ENCODE measurements around the gene SLC9A1. TPM values are rescaled to one million over a fixed set of nuclear protein-coding genes. Genes with fewer than 3 reads are reported as not detected.

The SLC9A1 gene
- total and polyA plus RNA-seq, 2 experiments from 2014 or later = 8.5 to 23.7 TPM

DNA sequence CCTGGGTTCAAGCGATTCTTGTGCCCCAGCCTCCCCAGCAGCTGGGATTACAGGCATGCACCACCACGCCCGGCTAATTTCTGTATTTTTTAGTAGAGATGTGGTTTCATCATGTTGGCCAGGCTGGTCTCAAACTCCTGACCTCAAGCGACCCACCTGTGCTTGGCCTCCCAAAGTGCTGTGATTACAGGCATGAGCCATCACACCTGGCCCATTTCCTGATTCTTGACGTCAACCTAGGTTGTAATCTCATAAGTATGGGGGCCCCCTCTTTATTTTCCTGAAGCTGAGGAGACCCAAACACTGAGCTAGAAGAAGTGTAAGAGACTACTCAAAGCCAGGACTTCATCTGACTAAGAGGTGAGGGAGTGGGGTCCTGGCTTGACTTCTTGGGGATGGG is 21.8 kb downstream of the SLC9A1 start:
- no peaks in the 10 kb centered on the region for H3K36me3 ChIP-seq (ENCODE audit: low read depth)
- peaks cover 13% of the 10 kb centered on the region for H3K4me1 ChIP-seq (ENCODE audit: insufficient read depth)
- in situ Hi-C loops (cut with MboI) = no loop called here
- H3K9me3 ChIP-seq (ENCODE audit: low read depth) = no peaks in the 10 kb centered on the region
- H2AFZ ChIP-seq = no peak overlapping the region
- H3K27me3 ChIP-seq (replicated peaks; ENCODE audit: insufficient read depth) = no peaks in the 10 kb centered on the region
- 72 to 89% methylated on average over 5 of the region's 5 CpGs for WGBS, 2 experiments (ENCODE audit: low coverage in 1 of 2, low lambda C conversion rate in 2 of 2, missing lambda C conversion rate in 2 of 2)
- TF ChIP-seq EZH2 (IDR thresholded peaks at IDR 0.05; ENCODE audit: insufficient read depth, poor library complexity, severe bottlenecking) = no peak
- no peak for TF ChIP-seq EZH2phosphoT487 (IDR thresholded peaks at IDR 0.05; ENCODE audit: insufficient read depth, low read depth)
- no peaks in the 10 kb centered on the region for H3F3A ChIP-seq (ENCODE audit: insufficient read depth)
- H3K4me2 ChIP-seq (ENCODE audit: unreplicated experiment) = no peak overlapping the region
- no peaks in the 10 kb centered on the region for H3K9me2 ChIP-seq (ENCODE audit: insufficient read depth)
- peaks cover 79% of the 10 kb centered on the region for H3K79me2 ChIP-seq (ENCODE audit: insufficient read depth)
- no peaks in the 10 kb centered on the region for H4K20me1 ChIP-seq (ENCODE audit: insufficient read depth)
- H3K9ac ChIP-seq = no peak overlapping the region
- no peak for DNase-seq
- no peak overlapping the region for H3K4me3 ChIP-seq
- no peak overlapping the region for H3K27ac ChIP-seq

GRCh38 chr1:27132624-27133023 is 22.3 kb downstream of the SLC9A1 start:
- DNase-seq = no peak
- Histone ChIP-seq H3K36me3 (ENCODE audit: low read depth) (no peaks in the 10 kb centered on the region), H3K9me2 (ENCODE audit: insufficient read depth) (no peaks in the 10 kb centered on the region), H3K4me3 (no peak overlapping the region), H4K20me1 (ENCODE audit: insufficient read depth) (no peaks in the 10 kb centered on the region), H3K27me3 (replicated peaks; ENCODE audit: insufficient read depth) (no peaks in the 10 kb centered on the region), H3K4me1 (ENCODE audit: insufficient read depth) (peaks cover 8% of the 10 kb centered on the region), H3K79me2 (ENCODE audit: insufficient read depth) (peaks cover 79% of the 10 kb centered on the region), H3F3A (ENCODE audit: insufficient read depth) (no peaks in the 10 kb centered on the region), H3K9me3 (ENCODE audit: low read depth) (no peaks in the 10 kb centered on the region), H3K4me2 (ENCODE audit: unreplicated experiment) (no peak overlapping the region), H2AFZ (no peak overlapping the region), H3K27ac (no peak overlapping the region), H3K9ac (no peak overlapping the region)
- in situ Hi-C loops (cut with MboI) = no loop called here
- no peak for TF ChIP-seq EZH2 (IDR thresholded peaks at IDR 0.05; ENCODE audit: insufficient read depth, poor library complexity, severe bottlenecking)
- 81 to 86% methylated on average over 7 of the region's 7 CpGs for WGBS, 2 experiments (ENCODE audit: low coverage in 1 of 2, low lambda C conversion rate in 2 of 2, missing lambda C conversion rate in 2 of 2)

DNA sequence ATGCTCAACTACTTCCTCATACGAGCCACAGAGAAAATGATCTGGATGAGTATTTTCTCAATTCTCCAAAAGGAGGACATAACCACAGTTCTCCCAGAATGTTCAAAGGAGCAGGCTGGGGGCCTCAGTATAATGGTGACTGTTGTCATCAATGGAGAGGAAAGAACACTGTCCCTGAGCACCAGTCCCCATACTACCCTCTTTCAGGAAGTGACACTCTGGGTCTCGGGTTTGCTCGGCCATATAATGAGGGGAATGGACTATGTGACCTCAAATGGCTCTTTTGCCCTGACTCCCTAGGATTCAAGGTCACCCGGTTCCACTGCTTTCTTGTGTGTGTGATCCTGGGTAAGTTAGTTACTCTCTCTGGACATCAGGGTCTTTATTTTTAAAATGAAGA is 22.8 kb downstream of the SLC9A1 start:
- H3K79me2 ChIP-seq (ENCODE audit: insufficient read depth) = peaks cover 79% of the 10 kb centered on the region
- no peaks in the 10 kb centered on the region for H3K9me2 ChIP-seq (ENCODE audit: insufficient read depth)
- H3K27ac ChIP-seq = no peak overlapping the region
- H3K4me1 ChIP-seq (ENCODE audit: insufficient read depth) = peaks cover 3% of the 10 kb centered on the region
- WGBS, 2 experiments (ENCODE audit: low coverage in 1 of 2, low lambda C conversion rate in 2 of 2, missing lambda C conversion rate in 2 of 2) = 87 to 93% methylated on average over 4 of the region's 4 CpGs
- H2AFZ ChIP-seq = no peak overlapping the region
- no peaks in the 10 kb centered on the region for H3K27me3 ChIP-seq (replicated peaks; ENCODE audit: insufficient read depth)
- TF ChIP-seq EZH2 (IDR thresholded peaks at IDR 0.05; ENCODE audit: insufficient read depth, poor library complexity, severe bottlenecking) = no peak
- H4K20me1 ChIP-seq (ENCODE audit: insufficient read depth) = no peaks in the 10 kb centered on the region
- in situ Hi-C loops (cut with MboI) = no loop called here
- DNase-seq = no peak
- no peaks in the 10 kb centered on the region for H3K36me3 ChIP-seq (ENCODE audit: low read depth)
- H3K9ac ChIP-seq = no peak overlapping the region
- H3K4me3 ChIP-seq = no peak overlapping the region
- no peaks in the 10 kb centered on the region for H3K9me3 ChIP-seq (ENCODE audit: low read depth)
- no peak overlapping the region for H3K4me2 ChIP-seq (ENCODE audit: unreplicated experiment)
- no peaks in the 10 kb centered on the region for H3F3A ChIP-seq (ENCODE audit: insufficient read depth)

GRCh38 chr1:27130798-27131197 is 24.1 kb downstream of the SLC9A1 start:
- Histone ChIP-seq H3K36me3 (ENCODE audit: low read depth) (no peaks in the 10 kb centered on the region), H3K4me2 (ENCODE audit: unreplicated experiment) (no peak overlapping the region), H3K27ac (no peak overlapping the region), H4K20me1 (ENCODE audit: insufficient read depth) (no peaks in the 10 kb centered on the region; the same call in 1 of the 2 replicates), H2AFZ (no peak overlapping the region), H3K79me2 (ENCODE audit: insufficient read depth) (peaks cover 75% of the 10 kb centered on the region), H3F3A (ENCODE audit: insufficient read depth) (no peaks in the 10 kb centered on the region), H3K9ac (no peak overlapping the region), H3K27me3 (replicated peaks; ENCODE audit: insufficient read depth) (no peaks in the 10 kb centered on the region), H3K4me3 (no peak overlapping the region), H3K4me1 (ENCODE audit: insufficient read depth) (no peaks in the 10 kb centered on the region), H3K9me2 (ENCODE audit: insufficient read depth) (no peaks in the 10 kb centered on the region), H3K9me3 (ENCODE audit: low read depth) (no peaks in the 10 kb centered on the region)
- 52 to 81% methylated on average over 3 of the region's 3 CpGs for WGBS, 2 experiments (ENCODE audit: low coverage in 1 of 2, low lambda C conversion rate in 2 of 2, missing lambda C conversion rate in 2 of 2)
- DNase-seq = no peak
- TF ChIP-seq EZH2 (IDR thresholded peaks at IDR 0.05; ENCODE audit: insufficient read depth, poor library complexity, severe bottlenecking) (no peak), EZH2phosphoT487 (IDR thresholded peaks at IDR 0.05; ENCODE audit: insufficient read depth, low read depth) (no peak)
- in situ Hi-C loops (cut with MboI) = no loop called here

GRCh38 chr1:27129225-27129624 is 25.7 kb downstream of the SLC9A1 start:
- in situ Hi-C loops (cut with MboI) = no loop called here
- no peak for TF ChIP-seq EZH2 (IDR thresholded peaks at IDR 0.05; ENCODE audit: insufficient read depth, poor library complexity, severe bottlenecking)
- no peak for TF ChIP-seq EZH2phosphoT487 (IDR thresholded peaks at IDR 0.05; ENCODE audit: insufficient read depth, low read depth)
- H3K79me2 ChIP-seq (ENCODE audit: insufficient read depth) = peaks cover 72% of the 10 kb centered on the region
- no peaks in the 10 kb centered on the region for H3K27me3 ChIP-seq (replicated peaks; ENCODE audit: insufficient read depth)
- no peaks in the 10 kb centered on the region for H3K4me1 ChIP-seq (ENCODE audit: insufficient read depth)
- WGBS, 2 experiments (ENCODE audit: low coverage in 1 of 2, low lambda C conversion rate in 2 of 2, missing lambda C conversion rate in 2 of 2) = 73 to 82% methylated on average over 3 of the region's 3 CpGs
- H4K20me1 ChIP-seq (ENCODE audit: insufficient read depth) = no peaks in the 10 kb centered on the region; the same call in 1 of the 2 replicates
- H3K27ac ChIP-seq = no peak overlapping the region
- H3F3A ChIP-seq (ENCODE audit: insufficient read depth) = no peaks in the 10 kb centered on the region
- no peaks in the 10 kb centered on the region for H3K9me2 ChIP-seq (ENCODE audit: insufficient read depth)
- no peak overlapping the region for H2AFZ ChIP-seq
- H3K9me3 ChIP-seq (ENCODE audit: low read depth) = no peaks in the 10 kb centered on the region
- no peak for DNase-seq
- H3K4me2 ChIP-seq (ENCODE audit: unreplicated experiment) = no peak overlapping the region
- H3K36me3 ChIP-seq (ENCODE audit: low read depth) = no peaks in the 10 kb centered on the region
- no peak overlapping the region for H3K9ac ChIP-seq
- no peak overlapping the region for H3K4me3 ChIP-seq

Measured in GM23248 (cell line).